Measurements from ENCODE around the gene LIPC.

The LIPC gene

DNA sequence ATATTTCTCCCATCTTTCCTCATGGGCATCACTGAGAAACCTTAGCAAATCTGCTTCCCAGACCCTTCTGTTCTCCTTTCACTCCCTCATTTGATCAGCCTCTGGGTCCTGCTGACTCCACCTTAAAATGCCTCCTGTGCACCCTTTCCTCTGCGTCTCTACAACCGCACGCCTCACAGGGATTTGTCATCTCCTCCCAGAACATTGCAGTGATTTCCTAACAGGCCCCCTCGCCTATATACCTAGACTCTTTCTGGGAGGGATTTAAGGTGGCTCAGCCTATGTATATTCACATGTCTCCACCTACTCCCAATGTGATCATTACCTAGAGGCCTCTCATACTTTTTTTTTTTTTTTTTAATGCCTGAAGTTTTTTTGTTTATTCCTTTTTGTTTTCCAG is 69.2 kb downstream of the LIPC start:
- no peak for DNase-seq

DNA sequence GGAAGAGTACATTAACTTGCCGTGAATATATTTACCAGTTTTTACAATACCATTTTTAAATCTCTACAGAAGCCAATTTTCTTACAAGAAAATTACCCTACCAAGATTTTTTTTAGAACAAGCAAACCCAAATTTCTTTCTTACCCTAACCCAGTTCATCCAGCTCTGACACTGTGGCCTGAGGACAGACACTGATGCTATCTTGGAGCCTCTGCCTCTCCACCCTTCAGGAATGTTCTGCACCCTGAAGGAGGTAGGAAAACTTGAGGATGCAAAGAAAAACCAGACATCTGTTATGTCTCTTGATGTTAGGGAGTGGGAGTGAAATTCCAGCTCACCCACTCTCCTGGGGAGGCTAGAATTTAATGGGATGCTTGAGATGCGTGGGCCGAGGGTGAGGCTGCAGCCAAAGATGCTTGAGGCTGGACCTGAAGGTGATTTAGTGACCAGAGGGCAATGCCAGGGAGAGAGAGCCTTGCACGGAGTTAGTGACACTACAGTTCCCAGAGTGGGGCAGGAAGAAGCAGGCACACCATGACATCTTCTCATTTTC is 69.9 kb downstream of the LIPC start:
- no peak for DNase-seq

DNA sequence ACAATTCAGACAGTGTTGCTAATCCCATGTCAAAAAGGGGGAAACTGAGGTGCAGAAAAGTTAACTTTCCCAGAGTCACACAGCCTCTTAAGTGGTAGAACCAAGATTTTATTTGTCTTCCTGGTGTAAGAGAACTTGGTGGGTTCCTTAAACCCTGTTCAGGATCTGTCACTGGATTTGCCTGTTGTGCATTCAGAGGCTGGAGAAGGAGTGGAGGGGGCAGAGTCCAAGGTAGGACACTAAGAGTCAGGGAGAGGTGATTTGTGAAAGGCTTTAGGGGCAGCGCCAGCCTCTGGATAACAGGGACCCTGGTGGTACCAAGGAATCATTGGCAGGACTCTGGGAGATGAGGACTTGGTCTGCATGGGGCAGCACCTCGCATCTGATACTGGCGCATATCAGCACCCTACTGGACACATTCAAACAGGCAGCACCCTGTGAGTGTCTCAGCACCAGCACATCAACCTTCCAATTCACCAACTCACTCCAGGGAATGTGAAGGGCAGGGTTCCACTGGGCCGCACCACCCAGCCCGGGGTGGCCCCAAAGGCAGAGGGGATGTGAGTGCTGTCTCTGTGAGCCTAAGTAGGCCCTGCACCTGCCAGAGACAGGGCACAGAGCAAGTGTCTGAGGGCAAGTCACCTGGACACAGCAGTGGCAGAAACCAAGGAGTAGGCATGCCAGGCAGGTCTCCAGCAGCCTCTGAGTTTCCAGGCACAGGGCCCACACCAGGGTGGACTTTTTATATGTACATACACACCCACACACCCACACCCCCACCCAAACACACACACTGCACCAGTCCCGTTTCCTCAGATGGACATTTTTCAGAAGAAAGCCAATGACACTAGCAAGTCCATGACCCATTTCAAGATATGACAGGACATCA is 71.6 kb downstream of the LIPC start:
- no peak for DNase-seq

DNA sequence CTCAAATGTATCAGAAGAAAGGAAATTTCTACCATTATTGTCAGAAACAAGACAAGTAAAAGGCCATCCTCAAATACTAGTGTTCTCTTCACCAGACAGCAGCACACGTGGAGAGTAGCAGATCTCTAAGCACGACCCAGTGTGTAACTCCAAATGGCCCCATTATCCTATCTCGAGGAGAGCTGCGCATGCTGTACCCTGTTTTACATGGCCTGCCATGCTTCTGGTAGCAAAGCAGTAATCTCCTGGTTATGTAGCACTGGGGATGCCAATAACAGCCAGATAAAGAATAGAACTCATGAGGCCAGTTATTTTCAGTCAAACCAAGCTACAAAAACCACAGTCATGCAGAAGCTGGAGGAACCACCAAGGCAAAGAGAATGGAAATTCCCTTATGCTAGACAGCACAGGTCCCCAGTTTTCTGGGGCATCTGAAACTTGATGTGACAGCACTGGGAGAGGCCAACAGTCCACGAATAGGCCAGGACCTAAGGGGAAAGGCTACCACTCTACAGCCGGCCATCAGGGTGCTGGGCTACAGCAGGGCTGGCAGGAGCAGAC is 73.0 kb downstream of the LIPC start:
- no peak for DNase-seq

DNA sequence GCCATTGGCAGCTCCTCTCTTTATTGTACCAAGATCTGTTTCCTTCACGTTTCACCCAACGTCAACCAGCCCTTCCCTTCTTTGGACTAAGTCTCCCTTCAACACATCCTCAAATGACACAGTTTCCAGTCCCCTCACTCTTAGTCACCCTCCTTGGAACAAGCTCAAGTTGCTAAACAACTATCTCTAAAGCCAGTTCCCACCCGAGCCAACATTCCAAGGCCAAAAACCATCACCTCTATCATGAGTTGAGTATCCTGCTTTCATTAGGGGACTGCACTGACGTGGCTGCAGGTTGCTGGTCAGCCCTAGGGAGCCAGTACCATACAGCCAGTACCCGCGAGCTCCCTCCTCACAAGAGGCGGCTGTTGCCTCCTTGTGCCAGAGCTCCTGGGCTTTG is 73.8 kb downstream of the LIPC start:
- no peak for DNase-seq

DNA sequence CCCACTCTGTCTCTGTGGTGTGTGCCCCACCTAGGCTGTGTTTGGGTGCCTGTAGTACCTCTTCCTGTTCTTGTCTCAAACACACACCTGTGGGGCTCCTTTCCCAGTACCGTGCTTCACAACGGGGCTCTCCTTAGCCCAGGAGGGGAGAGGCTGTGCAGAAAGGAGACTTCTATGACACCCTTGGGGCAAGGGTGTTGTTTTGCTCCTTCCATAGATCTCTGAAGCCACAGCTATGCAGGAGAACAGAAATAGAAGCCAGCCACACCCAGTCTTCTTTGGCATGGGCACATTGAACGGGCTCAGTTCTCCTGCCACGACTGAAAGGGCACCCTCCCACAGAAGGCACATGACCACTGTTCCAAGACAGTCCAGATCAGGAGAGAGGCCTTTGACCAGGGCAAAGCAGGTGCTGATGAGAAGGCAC is 74.3 kb downstream of the LIPC start:
- no peak for DNase-seq

DNA sequence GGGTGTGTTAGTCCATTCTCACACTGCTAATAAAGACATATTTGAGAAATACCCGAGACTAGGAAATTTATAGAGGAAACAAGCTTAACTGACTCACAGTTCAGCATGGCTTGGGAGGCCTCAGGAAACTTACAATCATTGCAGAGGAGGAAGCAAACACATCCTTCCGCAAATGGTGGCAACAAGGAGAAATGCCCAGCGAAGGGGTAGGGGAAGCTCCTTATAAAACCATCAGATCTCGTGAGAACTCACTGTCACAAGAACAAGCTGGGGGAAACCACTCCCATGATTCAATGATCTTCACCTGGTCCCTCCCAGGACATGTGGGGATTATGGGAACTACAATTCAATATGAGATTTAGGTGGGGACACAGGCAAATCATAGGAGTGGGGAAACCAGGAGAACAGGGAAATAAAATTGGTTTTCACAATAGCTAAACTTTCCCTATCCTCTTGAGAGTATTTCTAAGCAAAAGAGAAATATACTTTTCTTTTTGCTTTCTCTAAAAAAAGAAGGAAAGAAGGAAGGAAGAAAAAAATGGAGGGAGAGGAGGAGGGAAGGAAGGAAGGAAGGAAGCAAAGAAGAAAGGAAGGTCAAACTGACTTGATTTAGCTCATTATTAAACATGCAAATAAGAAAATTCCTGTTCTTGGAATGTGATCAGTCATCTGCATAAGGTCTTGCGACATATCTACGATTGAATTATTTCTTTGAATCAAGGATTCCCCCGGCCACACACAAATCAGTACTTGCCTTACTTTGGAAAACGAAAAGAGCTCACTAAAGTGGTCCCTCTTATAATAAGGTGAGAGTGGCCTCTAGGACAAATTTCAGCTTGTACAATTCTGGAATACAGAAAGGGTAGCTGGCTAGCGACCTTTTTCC is 75.2 kb downstream of the LIPC start:
- DNase-seq: no peak

DNA sequence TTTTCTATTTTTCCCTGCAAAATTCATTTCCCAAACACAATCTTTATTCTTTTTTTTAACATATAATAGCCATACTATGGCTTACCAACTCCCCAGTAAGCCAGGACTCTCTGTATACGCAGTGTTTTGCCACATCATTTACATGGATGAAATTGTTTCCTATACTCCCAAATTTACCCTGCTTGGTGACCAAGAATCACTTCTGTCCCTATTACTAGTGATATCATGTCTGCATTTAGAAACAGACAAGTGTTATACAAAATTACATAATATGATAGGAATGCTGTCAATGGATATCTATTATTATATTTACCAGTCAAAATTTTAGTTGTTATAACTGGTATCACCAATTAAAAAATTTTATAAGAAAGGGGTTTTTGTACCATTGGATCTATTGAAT is 77.8 kb downstream of the LIPC start:
- DNase-seq: no peak

DNA sequence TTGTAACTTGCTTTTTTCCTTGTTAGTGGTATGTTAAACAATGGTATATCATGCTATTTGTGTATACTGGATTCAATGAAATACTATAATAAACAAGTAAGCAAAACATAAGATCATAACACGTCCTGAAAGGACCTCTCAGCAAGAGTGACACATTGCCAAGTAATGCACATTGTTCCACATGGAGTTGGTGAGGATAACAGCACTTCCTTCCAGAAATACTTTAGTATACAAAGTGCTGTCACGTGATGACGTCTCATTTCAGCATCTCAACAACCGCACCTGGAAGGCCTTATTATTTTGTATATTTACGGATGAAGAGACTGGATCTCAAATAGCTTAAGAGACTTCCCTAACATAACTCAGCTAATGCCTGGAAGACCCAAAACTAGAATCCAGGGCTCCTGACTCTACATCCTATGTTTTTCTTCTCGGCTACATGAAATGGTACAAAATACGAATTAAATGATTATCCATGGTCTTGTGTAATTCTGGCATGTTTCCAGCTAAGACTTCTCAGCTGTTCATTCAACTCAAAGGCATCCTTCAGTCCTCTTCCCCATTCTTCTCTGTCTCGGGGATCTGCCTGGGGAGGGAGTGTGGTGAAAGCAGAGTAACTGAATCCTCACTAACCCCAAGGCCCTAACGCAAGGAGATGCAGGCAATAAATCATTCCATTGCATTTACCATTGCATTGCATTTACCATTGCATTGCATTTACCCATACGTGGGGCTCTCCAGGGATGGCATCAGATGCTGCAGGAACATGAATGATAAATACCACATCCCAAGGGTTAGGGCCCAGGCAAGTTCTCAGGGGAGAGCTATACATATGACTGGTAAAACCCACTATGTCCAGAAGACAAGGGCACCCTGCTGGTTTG is 79.2 kb downstream of the LIPC start:
- DNase-seq: no peak

DNA sequence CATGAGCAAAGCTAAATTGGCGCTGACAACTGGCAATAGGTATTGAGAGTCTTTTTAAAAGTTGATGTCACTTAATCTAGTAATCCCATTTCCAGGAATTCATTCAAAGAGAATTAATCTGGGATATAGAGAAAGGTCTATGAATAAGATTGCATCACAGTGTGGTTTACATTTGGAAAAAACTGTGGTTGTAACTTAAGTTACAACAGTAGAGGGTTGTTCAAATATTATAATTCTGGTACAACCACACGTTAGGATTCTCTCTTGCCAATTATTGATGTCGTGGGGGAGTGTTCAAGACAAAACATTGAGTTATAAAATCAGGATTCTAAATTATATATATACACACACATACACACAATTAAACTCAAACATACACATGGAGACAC is 79.8 kb downstream of the LIPC start:
- DNase-seq: no peak

DNA sequence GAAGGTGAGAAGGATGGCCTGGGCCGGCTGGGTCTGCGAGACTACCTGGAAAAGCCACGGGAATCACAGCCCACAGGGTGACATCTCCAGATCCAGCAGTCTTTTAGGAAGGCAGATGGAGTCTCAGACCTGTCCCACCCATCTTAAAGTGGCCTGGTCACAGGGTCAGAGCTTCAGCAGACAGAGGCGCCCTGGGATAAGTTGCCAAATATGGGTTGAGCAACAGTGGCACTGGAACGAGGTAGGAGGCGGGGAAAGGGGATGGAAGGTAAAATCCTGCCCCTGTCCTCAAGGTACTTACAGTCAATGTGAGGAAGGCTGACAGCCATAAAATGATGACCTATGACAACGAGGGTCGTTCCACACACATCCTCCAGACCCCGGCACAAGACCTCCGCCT is 80.7 kb downstream of the LIPC start:
- DNase-seq: no peak

DNA sequence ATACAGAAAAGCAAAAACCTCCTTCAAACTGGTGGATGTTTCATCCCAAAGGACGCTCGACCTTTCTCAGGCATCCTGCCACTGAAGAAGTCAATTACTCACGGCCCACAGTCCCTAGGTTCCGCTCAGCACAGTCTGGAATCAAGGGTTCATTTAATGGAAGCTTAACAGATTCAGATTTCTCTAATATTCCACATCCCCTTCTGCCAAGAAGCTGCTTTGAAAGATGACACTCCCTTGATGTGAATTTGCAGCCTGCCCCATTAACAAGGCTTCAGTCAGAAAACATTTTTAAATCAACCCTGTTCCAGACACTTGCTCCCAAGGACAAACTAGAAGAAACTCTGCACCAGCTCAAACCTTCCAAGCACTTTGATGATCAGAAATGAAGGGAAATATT is 81.2 kb downstream of the LIPC start:
- no peak for DNase-seq

DNA sequence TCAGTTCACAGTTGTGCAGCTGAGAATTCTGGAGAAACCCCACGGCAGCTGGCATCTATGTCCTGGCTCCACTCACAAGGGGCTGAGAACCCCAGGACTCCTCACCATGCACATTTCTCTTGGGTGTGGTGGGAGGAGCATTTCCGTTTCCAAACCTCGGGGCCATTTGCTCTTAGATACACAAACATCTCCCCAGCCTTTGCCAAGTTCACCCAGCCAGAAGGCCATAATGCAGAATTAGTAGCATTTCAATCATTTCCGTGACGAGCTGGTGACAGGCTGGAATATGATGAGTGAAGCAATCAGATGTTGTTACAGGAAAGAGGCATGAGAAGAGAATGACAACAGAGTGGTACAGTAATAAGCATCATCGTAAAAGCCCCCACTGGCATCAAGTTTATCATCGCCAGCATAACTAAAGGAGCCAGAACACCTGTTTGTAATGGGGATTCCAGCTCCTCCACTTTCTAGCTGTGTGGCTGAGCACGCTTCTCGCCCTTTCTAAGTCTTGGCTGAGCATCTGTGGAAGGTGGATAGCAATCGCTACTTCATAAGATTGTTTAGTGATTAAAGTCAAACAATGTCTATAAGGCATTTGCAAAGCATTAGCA is 82.0 kb downstream of the LIPC start:
- no peak for DNase-seq

DNA sequence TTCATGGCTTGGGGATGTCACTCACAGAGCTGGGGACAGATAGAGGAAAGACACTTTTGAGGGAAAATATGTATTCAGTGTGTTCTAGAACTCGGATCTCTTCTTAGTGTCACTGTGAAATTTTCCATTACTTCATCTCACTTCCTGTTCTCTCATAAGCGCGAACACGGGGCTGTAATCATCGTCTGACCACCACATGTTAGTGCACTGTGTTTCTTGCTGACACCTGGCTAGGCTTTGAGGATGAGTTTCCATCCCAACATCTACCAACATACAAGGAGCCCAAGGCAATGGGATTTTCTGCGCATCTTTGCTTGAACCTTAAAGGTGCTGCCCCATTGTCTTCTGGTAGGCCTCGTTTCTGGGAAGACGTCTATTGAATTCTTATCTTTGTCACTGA is 84.0 kb downstream of the LIPC start:
- DNase-seq: no peak

DNA sequence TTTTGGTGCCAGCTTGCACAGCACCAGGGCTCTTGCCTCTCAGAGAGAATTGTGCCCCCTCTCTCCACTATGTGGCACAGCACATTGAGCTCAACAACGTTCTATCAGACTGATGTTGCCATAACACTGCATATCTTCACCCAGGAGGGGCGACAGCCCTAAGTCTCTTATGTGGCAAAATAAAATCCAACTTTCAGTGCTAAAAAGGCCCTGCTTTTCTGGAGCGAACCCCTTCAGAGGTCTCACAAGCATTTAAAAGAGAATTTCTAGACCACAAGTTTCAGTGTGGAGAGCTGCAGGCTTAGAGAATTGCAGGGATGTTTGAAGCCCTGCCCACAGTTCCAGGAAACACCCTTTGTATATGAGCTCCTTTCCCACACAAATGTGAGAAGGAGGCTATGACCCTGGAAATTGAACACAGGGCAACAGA is 85.5 kb downstream of the LIPC start:
- DNase-seq: no peak

DNA sequence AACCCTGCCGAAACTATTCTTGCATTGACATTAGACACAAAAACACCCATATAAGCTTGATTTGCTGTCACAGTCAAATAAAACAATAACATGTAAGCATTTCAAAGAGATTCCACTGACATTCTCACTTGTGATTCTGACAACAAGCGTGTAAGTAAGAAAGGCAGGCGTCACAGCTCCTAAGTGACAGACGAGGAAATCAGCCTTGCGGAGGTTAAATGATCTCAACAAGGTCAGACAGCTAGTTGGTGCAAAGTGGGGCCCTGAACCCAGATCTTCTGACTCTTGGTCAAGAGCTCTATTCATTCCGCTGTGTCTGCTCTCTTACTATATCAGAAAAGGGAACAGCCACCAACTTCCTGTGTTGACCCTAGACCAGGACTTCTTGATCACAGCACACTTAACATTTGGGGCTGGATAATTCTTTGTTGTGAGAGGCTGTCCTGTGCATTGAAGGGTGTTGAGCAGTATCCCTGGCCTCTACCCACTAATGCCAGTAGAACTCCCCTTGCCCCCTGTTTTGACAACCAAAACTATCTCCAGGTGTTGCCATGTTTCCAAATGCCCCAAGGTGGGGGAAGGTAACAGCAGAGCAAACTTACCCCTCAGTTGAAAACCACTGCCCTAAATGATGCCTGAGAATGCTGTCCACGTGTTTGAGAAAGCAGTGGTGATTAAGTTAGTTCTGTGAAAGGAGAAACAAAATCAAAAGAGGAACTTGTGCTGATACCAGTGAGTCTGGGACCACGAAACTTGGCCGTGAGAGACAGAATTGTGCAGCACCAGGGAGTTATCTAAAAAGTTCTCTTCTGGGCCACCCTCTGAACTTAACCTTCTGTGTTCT is 86.1 kb downstream of the LIPC start:
- DNase-seq: no peak

DNA sequence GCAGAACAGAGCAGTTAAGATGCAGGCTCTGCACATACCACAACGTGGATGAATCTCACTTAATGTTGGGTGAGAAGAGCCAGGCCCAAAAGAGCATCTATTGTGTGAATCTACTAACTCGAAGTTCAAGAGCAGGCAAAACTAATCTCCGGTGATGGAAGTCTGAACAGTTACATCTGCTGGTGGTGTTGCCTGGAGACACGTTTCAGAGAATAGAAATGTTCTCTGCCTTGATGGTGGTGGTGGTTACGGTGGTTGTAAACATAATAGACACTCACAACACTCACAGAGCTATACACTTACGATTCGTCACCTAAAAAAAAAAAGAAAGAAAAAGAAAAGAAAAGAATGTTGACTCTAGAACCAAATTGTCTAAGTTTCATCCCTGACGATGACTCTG is 86.8 kb downstream of the LIPC start:
- no peak for DNase-seq

DNA sequence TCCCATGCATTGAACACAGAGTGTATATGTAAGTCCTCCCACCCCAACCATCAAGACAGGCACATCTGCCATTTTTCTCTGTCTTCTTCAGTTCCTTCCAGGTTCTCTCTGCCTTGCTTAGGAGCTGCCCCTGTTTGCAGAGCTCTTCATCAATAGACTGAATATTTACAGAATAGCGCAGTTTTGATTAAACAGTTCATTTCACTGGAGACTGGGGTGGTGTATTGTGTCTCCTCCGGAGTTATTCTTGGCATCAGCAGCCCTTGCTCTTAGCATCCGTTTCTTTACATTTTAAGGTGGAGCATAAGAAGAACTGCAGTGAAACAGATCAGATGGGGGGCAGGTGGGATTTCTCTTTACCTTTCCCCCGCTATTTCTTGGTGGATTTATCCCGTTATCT is 87.7 kb downstream of the LIPC start:
- DNase-seq: no peak

DNA sequence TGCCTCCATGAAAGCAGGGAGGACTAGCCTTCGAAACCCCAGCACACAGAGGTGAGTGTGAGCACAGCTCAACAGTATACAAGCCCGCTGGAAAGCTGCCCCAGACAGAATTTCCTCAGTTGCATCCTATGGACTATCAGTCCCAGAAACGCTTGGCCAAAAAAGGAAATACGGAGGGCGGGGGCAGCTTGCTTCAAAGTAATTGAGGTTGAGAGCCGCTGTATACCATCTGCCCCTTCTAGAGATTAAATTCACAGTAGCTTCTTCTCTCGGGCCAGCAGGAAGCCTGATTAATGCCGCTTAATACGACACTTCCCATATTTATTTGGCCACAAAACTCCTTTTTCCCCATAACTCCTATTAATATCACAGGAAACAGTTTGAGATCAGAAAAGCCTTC is 88.7 kb downstream of the LIPC start:
- no peak for DNase-seq

DNA sequence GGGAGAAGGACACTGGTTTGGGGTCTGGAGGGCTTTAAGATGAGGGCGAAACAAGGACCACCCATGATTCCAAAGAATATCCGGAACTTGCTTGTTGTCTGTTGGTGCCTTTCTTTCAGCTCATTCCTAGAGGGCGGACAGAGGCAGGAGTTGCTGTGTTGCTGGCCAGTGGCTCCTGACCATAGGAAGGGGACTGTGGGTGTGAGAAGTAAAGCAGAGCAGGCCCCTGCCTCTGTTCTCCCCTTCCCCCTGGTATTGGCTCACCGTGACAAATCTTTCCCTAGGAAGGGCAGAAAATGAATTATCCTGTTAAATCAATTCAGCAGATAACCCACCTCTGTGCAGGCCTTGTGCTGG is 89.1 kb downstream of the LIPC start:
- no peak for DNase-seq

All from hippocampal formation (tissue), 2 donors.